HG02678 (cell line): ENCODE measurements around the gene TGM6.

Source experiments
- ATAC-seq: cut with Tn5 transposase; IDR thresholded peaks from one replicate; pipeline ENCODE4 v1.9.1; 2021; ENCODE audit warnings: mild to moderate bottlenecking, moderate library complexity; ENCODE audit not compliant: unreplicated experiment

TGM6 gene

DNA sequence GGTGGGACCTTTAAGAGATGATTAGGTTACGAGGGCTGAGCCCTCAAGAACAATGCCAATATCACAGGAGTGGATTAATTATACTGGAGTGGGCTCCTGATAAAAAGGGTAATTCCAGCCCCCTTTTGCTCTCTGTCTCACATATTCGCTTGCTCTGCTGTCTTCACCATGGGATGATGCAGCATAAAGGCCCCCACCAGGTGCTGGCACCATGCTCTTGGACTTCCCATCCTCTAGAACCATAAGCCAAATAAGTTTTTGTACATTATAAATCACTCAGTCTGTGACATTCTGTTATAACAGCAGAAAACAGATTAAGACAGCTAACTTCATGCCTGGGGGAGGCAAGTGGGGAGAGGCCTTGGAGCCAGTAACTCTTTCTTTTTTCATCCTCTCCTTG, 99.7 kb downstream of the TGM6 start:
- ATAC-seq = no peak
